Esophagus muscularis mucosa (tissue), 4 donors: ENCODE data around the gene PEAR1. TPM values are rescaled to one million over a fixed set of nuclear protein-coding genes. Genes with fewer than 3 reads are reported as not detected.

Source experiments
- DNase-seq: peaks from one replicate; pipeline ENCODE4 v3.0.0-alpha.2; 2017; ENCODE audit errors: extremely low spot score
- H3K27ac ChIP-seq, 4 donors: fragments of 200-600 bp; sonication (generic); replicated peaks in 1 of 4; 1 replicate in 3 of 4; 2 replicates in 1 of 4; pipeline ENCODE4 v1.5.1; 2016 to 2019; ENCODE audit warnings: mild to moderate bottlenecking in 1 of 4
- H3K27me3 ChIP-seq, 4 donors: fragments of 200-600 bp; sonication (generic); one replicate each; pipeline versions ENCODE4 v1.5.1 to v1.6.0; 2016 to 2019
- H3K36me3 ChIP-seq, 4 donors: fragments of 200-600 bp; sonication (generic); one replicate each; pipeline ENCODE4 v1.5.1; 2016 to 2019
- H3K4me1 ChIP-seq, 4 donors: fragments of 200-600 bp; sonication (generic); one replicate each; pipeline ENCODE4 v1.5.1; 2016 to 2019
- H3K4me3 ChIP-seq, 4 donors: fragments of 200-600 bp; sonication (generic); 1 replicate in 2 of 4; 2 replicates in 2 of 4; pipeline ENCODE4 v1.5.1; 2016 to 2019; ENCODE audit warnings: mild to moderate bottlenecking in 4 of 4, moderate library complexity in 1 of 4
- H3K9me3 ChIP-seq, 4 donors: fragments of 200-600 bp; sonication (generic); 1 replicate in 3 of 4; 2 replicates in 1 of 4; pipeline ENCODE4 v1.5.1; 2016 to 2019
- CTCF ChIP-seq, 3 experiments: fragments of 200-600 bp in 2 of 3; fragments of 450-650 bp in 1 of 3; sonication (generic) in 2 of 3; IDR thresholded peaks; one replicate each; pipeline ENCODE4 v1.5.1; 2017 to 2019; ENCODE audit warnings: antibody characterized with exemption in 3 of 3, mild to moderate bottlenecking in 2 of 3, moderate library complexity in 1 of 3
- EP300 ChIP-seq: sonication (generic); formaldehyde crosslinking; IDR thresholded peaks from one replicate; pipeline ENCODE4 v1.6.1; 2017; ENCODE audit warnings: antibody characterized with exemption
- POLR2A ChIP-seq: fragments of 450-650 bp; IDR thresholded peaks from one replicate; pipeline ENCODE4 v1.6.1; 2017; ENCODE audit warnings: antibody characterized with exemption, moderate library complexity, mild to moderate bottlenecking, low read depth
- POLR2AphosphoS5 ChIP-seq, 2 donors: sonication (generic); formaldehyde crosslinking; IDR thresholded peaks; one replicate each; pipeline ENCODE4 v1.6.1; 2017; ENCODE audit warnings: antibody characterized with exemption in 2 of 2
- WGBS: methylation state at CpG from one replicate; pipeline ENCODE4 v1.1.5; 2018; 5-methylcytosine and 5-hydroxymethylcytosine counted together
- intact Hi-C: fragments of 100-400 bp; cut with DNase I; formaldehyde crosslinking; loops from one replicate; pipeline ENCODE4 v1.15.1; 2023
- total RNA-seq, 4 donors: library from RNA; depleted of rRNA; stranded (reverse); fragments of >200 nt; gene quantifications; one replicate each; pipeline versions ENCODE4 v1.1.0 to v1.2.1, GENCODE V29; 2016

The PEAR1 gene
- total RNA-seq, 4 donors from 2014 or later: 6.1 to 13.6 (median 10.9) TPM

GRCh38 chr1:156848461-156849150, 44.9 kb upstream of the PEAR1 start:
- WGBS: 41% methylated on average over 9 of the region's 36 CpGs
- Histone ChIP-seq H3K4me3 (no peak overlapping the region), H3K36me3 (no peaks in the 10 kb centered on the region), H3K27me3 (peaks cover 0 to 81% (median 18%) of the 10 kb centered on the region in 4 donors), H3K27ac (no peak overlapping the region), H3K4me1 (peaks cover 10 to 32% (median 23%) of the 10 kb centered on the region in 4 donors), H3K9me3 (no peaks in the 10 kb centered on the region)
- intact Hi-C loops: no loop called here
- DNase-seq: no peak
- TF ChIP-seq CTCF (IDR thresholded peaks at IDR 0.05) (no peak), POLR2A (no peak), EP300 (no peak), POLR2AphosphoS5 (IDR thresholded peaks at IDR 0.05) (no peak)

DNA sequence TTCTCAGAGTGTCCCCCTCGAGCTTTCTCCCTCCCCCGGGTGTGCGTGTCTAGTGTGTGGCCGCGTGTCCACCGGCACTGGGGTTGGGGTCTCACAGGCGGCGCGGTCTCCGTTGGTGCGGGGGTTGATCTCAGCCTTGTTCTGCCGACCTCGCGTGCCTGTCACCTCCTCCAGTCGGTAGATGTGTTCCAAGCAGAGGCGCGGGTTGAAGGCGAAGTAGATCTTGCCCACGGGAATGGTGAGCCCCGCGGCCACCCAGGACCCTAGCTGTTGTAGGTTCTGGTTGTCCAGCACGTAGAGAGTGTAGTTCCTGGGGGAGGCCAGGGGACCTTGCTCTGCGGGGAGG, 44.4 kb upstream of the PEAR1 start:
- H3K36me3 ChIP-seq: no peaks in the 10 kb centered on the region

DNA sequence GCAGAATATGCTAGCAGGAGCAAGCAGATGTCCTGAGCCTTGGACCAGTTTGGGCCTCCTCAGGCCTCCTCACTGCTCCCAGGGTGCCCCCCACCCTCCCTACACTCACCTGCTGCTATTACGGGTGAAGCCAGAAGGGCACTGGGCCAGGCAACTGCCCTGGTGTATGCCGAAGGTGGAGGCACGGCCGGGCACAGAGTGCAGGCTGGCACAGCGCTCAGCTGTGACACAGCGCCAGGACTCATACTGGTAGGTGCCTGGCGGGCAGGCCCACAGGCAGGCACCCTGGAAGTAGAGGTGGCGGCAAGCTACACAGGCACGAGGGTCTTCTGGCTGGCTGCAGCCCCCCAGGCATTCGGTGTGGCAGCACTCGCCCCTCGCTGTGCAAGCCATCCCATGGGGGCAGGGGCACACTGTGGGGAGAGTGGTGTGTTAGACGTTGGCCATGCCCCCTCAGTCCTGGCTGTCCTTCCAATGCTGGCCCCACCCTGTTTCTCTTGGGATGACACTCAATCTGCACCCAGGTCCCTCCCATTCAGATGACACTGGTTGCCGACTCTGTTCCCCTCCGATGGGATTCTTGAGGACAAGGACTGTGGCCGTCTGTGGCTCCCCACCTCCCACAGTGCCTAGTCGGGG, 41.6 kb upstream of the PEAR1 start:
- intact Hi-C loops: no loop called here
- WGBS: 44% methylated on average over 5 of the region's 17 CpGs
- no peak overlapping the region for H3K27ac ChIP-seq

More for the DNA sequence above, 44.4 kb upstream of the PEAR1 start:
- no peak overlapping the region for H3K4me3 ChIP-seq
- WGBS: no CpG with 5 or more reads among the region's 23 CpGs
- H3K27ac ChIP-seq: no peak overlapping the region
- peaks cover 10 to 32% (median 23%) of the 10 kb centered on the region in 4 donors for H3K4me1 ChIP-seq
- no peak for TF ChIP-seq CTCF (IDR thresholded peaks at IDR 0.05)
- H3K27me3 ChIP-seq: peaks cover 0 to 75% (median 17%) of the 10 kb centered on the region in 4 donors
- DNase-seq: no peak
- intact Hi-C loops: no loop called here
- H3K9me3 ChIP-seq: no peaks in the 10 kb centered on the region

DNA sequence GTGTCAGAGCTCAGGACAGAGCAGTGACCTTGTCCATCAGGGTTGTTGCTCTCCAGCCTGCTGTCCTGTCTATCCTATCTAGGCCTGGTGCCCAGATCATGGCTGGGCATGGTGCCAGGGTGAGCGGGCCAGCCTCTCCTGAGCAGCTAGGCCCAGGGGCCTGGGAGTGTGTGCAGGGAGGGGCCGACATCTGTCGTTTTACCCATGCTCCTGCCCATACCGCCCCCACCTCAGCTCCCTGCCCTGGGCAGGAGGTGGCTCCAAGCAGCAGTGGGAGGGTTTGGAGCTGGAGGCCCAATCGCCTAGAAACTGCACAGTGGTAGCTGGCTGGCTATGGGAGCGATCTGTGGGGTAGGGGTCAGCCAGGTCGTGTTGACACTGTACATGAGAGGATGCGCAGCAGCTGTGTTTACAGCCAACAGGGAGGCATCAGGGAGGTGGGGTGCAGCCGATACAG, 41.1 kb upstream of the PEAR1 start:
- Histone ChIP-seq H3K9me3 (no peaks in the 10 kb centered on the region), H3K4me3 (no peak overlapping the region), H3K4me1 (peaks cover 0 to 18% (median 11%) of the 10 kb centered on the region in 4 donors), H3K36me3 (no peaks in the 10 kb centered on the region), H3K27me3 (peaks cover 0 to 47% (median 0%) of the 10 kb centered on the region in 4 donors), H3K27ac (no peak overlapping the region)
- intact Hi-C loops: no loop called here
- TF ChIP-seq CTCF (IDR thresholded peaks at IDR 0.05) (no peak), POLR2A (no peak), POLR2AphosphoS5 (IDR thresholded peaks at IDR 0.05) (no peak), EP300 (no peak)
- DNase-seq: no peak
- 44% methylated on average over 7 of the region's 9 CpGs for WGBS

More for the DNA sequence above, 41.6 kb upstream of the PEAR1 start:
- H3K4me3 ChIP-seq: no peak overlapping the region
- peaks cover 0 to 18% (median 11%) of the 10 kb centered on the region in 4 donors for H3K4me1 ChIP-seq
- TF ChIP-seq CTCF (IDR thresholded peaks at IDR 0.05) (no peak), EP300 (no peak), POLR2A (no peak), POLR2AphosphoS5 (IDR thresholded peaks at IDR 0.05) (no peak)
- H3K36me3 ChIP-seq: no peaks in the 10 kb centered on the region
- peaks cover 0 to 48% (median 0%) of the 10 kb centered on the region in 4 donors for H3K27me3 ChIP-seq
- H3K9me3 ChIP-seq: no peaks in the 10 kb centered on the region
- no peak for DNase-seq
